C1 segment of cervical spinal cord (tissue), 14 donors: ENCODE data around the gene TPRN.
A peak's percentile ranks its signal among the peaks of the same experiment; 100 is the strongest.

Source experiments
- DNase-seq, 14 donors: peaks; one replicate each; lab custom pipeline; 2025; lab: John Stamatoyannopoulos, UW

Gene TPRN

DNA sequence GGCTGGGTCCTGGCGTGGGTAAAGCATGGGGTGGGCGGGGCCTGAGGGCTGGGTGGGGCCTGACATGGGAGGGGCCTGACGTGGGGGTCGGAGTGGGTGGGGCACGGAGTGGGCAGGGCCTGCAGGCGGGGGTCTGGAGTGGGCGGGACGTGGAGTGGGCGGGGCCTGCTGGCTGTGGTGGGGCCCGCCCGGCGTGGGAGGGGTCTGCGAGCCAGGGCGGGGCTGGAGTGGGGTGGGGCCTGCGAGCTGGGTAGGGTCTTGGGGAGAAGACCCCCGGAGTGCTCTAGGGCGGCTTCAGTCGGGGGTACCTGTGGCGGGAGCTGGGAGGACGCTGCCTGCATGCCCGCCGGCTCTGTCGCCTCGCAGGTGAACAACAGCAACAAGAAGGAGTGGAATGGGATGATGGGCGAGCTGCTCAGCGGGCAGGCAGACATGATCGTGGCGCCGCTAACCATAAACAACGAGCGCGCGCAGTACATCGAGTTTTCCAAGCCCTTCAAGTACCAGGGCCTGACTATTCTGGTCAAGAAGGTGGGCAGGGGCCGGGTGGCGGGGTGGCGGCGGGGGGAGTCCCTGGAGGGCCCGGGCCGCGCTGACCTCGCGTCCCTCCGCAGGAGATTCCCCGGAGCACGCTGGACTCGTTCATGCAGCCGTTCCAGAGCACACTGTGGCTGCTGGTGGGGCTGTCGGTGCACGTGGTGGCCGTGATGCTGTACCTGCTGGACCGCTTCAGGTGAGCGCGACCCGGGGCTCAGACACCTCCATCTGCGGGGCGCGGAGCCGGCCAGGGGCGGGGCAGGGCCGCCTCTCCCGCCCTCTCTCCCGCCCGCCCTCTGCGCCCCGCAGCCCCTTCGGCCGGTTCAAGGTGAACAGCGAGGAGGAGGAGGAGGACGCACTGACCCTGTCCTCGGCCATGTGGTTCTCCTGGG is 38.7 kb downstream of the TPRN start:
- no peak for DNase-seq

DNA sequence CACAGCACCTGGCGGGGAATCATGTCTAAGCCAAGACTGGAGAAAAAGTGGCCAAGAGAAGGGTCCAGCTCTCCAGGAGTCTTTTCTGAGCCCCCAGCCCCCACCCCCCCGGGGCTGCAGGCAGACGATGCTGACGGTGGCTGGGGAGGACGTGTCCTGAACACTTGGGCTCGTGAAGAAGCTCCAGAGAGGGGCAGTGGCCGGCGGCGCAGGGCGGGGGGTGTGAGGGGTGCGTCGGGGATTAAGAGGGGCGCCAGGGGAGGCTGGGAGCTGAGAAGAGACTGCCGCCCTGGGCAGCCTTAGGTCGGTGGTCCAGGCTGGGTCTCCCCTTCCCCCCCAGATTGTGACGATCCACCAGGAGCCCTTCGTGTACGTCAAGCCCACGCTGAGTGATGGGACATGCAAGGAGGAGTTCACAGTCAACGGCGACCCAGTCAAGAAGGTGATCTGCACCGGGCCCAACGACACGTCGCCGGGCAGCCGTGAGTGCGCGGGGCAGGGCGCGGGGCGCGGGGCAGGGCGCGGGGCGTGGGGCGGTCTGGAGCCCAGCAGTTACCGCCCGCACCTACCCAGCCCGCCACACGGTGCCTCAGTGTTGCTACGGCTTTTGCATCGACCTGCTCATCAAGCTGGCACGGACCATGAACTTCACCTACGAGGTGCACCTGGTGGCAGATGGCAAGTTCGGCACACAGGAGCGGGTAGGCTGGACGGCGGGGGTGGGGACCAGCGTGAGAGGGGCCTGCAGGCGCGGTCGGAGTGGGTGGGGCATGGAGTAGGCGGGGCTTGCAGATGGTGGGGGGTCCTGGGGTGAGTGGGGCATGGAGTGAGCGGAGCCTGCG is 39.6 kb downstream of the TPRN start:
- no peak for DNase-seq

GRCh38 chr9:137160054-137160425 is 40.5 kb downstream of the TPRN start:
- DNase-seq, result no peak

DNA sequence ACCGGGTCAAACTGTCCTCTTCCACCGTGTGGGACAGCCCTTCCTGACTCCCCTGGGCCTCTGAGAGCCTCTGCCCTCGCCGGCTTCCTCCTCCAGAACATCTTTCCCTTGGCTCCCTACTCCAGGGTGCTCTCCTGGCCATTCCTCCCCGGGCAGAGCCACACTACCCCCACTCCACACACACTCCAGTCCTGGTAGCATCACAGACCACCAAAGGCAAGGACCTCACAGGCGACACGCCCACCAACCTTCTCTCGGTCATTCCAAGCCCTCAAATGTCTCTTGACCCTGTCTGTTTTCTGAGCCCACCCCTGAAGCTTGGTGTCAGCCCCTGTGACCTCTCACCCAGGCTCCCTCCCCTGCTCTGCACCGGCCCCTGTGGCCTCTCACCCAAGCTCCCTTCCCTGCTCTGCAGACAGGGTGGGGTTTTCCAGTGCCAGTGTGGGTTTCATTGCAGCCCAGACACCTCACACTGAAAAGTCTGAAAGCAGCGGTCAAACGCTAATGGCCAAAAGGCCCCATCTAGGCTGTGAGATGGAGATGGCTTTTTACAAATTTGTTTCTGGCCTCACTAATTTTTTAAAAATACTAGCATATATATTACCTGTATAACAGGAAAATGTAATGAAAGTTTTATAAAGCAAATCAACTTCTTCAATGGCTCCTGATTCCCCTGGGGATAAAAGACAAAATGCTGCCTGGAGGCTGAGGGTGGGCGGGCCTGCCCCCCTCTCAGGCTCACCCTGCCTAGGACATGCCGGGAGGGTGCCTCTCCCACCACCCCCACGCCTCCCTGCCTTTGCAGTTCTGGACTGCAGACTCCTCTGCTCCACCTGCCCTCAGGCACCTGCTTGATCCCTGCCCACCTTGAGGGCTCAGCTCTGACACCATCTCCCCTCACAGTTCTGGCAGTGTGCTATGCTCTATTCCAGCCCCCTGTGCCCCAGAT is 41.2 kb downstream of the TPRN start:
- no peak for DNase-seq

- DNase-seq, result no peak
Measured at GRCh38 chr9:137158625-137159024, 41.9 kb downstream of the TPRN start.

DNA sequence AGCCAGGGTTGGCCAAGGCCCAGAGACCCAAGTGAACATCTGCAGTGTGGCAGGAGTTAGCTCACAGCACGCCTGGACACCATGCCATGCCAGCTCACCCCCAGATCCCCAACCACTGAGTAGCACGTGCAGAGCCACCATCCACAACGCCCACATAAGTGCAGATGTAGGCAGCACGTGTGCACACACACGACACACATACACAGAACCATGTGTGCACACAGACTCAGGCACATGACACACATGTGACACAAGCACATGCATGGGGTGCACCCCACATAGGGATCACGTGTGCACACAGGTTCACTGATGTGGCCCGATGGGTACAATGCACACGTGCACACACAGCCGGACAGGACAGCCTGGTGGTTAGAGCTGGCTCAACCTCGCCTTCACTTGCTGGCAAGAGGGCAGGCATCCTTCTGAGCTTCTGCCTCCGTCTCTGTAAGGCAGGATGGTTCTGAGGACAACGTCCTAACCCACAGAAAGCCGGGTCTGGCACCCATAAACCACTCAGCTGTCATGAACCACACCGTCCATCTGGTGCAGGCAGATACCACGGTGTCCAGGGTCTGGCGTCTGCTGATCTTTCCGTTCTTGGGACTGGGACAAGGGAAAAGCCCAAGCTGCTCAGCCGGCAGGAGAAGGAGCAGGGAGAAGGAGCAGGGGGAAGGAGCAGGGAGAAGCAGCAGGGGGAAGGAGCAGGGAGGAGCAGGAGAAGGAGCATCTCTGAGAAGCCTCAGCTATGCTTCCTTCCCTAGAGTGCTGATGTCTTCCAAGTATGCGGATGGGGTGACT is 42.7 kb downstream of the TPRN start:
- peak in 1 of 14 donors; percentile 92 for DNase-seq

DNA sequence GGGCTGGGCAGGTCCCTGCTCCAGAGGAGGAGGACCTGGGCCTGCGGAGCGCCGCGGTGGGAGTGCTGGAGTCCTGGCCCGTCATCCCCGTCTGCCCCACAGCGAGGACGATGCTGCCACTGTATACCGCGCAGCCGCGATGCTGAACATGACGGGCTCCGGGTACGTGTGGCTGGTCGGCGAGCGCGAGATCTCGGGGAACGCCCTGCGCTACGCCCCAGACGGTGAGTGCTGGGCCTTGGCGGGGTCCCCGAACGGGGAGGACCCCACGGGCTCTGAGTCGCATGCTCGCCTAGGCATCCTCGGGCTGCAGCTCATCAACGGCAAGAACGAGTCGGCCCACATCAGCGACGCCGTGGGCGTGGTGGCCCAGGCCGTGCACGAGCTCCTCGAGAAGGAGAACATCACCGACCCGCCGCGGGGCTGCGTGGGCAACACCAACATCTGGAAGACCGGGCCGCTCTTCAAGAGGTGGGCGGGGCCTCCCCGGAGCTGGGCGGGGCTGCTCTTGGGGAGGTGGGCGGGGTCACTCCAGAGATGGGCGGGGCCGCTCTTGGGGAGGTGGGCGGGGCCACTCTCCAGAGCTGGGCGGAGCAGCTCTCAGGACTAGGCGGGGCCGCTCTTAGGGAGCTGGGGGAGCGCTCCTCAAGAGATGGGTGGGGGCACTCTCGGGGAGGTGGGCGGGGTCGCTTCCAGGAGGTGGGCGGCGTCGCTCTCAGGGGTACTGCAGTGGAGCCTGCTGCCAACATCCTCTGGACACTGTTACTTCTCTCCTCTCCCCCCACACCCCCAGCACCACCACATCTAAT is 43.8 kb downstream of the TPRN start:
- no peak for DNase-seq

GRCh38 chr9:137152844-137153405 is 47.6 kb downstream of the TPRN start:
- DNase-seq, result no peak

GRCh38 chr9:137150617-137151457 is 49.7 kb downstream of the TPRN start:
- DNase-seq, result no peak

DNA sequence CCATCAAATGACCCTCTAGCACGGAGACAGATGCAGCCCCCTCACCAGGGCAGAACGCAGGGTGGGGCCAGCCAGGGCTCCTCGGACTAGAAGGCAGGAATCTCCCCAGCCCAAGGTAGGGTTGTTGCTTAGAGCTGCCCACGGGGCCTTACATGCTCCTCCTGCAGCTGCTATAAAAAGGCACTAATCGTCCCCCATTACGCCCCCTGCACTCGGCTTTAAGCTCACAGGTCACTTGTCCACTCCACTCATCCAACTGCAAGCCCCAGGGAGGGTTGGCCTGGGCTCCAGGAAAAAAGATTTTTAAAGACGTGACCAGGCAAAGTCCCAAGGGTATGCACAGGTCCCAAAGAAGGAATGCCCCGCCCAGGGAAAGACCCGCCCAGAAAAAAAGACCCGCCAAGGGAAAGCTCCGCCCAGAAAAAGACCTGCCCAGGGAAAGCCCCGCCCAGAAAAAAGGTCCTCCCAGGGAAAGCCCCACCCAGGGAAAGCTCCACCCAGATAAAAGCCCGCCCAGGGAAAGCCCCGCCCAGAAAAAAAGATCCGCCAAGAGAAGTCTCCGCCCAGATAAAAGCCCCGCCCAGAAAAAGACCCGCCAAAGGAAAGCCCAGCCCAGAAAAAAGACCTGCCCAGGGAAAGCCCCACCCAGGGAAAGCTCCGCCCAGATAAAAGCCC is 50.5 kb downstream of the TPRN start:
- no peak for DNase-seq

DNA sequence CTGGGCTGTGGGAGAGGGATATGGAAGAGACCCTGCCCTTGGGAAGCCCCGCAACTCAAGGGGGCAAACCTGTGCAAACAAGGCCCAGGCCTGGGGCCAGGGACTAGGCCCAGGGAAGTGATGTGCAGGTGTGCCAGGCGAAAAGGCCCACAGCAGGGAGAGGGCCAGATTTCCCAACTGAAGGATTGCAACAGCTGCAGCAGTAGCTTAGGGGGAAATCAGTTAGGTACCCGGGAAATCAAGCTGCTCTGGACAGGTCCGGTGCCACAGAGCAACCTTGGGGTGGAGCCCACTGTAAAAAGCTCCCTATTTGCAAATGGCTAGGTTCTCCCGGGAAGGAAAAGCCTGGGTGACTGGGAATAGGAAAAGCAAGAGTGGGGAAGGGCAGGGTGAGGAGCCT is 51.2 kb downstream of the TPRN start:
- no peak for DNase-seq

GRCh38 chr9:137148661-137149060 is 51.9 kb downstream of the TPRN start:
- DNase-seq, result no peak

- DNase-seq, result no peak
Measured at GRCh38 chr9:137148242-137148641, 52.3 kb downstream of the TPRN start.

GRCh38 chr9:137147793-137148160 is 52.8 kb downstream of the TPRN start:
- no peak for DNase-seq

DNA sequence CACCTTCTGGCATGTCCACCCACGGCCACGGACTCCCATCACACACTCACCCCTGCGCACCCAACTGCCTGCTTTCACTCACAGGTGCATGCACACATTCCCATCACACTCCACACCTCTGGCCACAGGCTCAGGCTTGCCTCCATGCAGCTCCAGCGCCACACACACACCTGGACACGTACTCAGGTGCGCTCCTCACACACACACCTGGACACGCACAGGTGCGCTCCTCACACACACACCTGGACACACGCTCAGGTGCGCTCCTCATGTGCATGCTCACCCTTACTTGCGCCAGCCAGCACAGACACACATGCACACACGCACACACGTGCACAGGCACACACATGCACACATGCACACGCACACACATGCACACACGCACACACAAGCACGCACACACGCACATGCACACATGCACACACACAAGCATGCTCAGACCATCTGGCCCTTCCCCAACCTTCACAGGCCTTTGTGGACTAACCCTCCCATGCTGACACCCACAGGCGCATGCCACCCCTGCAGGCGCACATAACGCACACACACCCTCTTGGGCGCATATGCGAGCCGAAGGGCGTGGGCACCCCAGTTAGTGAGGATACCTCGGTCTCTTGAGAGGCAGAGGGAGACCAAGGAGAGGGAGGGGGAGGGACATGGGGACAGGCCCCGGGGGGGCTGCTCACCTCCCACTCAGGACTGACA is 53.3 kb downstream of the TPRN start:
- no peak for DNase-seq

DNA sequence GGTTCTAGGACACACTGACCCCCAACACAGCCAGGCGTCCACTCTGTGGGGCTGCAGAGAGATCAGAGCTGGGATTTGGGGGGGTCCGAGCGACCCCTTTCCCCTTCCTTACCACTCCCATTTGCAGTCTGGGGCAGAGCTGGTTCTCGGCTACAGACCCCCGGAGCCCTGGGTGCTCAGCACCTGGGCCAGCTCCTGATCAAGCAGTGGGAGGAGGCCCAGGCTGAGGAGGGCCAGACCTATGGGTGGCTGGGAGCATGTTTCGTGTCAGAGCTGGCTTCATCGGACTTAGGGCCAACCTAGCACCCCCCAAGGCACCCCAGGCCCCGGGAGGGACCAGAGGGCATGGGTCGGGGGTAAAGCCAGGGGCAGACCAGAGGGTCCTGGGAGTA is 54.0 kb downstream of the TPRN start:
- no peak for DNase-seq

DNA sequence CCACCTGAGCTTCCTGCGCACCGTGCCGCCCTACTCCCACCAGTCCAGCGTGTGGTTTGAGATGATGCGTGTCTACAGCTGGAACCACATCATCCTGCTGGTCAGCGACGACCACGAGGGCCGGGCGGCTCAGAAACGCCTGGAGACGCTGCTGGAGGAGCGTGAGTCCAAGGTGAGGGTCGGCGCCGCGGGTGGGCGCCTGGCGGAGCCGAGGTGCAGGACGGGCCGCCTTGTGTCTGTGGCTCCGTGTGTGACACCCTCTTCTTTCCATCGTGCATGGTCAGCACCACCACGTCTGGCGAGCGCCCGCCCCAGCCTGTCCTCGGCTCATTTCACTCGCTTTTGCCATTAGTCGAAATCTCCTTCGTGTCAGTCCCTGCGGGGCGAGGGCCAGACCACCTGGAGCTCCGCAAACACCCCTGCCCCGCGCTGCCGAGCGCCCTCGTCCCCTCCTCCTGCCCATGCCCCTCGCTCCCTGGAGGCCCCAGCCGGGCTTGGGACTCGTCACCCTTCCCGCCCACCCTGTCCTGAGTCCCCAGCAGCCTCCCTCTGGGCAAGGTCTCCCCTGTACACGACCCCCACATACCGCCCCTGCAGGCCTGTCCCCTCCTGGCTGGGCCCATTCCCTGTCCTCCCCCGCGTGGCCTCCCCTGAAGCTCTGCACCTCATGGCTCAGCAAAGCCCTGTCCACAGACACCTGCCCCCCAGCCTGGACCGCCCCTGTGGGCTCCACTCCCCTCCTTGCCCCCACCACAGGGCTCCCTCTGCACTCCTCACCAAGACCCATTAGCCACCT is 54.6 kb downstream of the TPRN start:
- DNase-seq, result no peak
